NCI-H446 (cell line): ENCODE measurements around the gene RRP12.
"Not testable (repeated sequence)": the region's sequence is repeated elsewhere in the genome, so short reads cannot be mapped to it uniquely, and the experiment has no call there.

Experiments
- DNase-seq, 2 experiments: peaks; one replicate each; lab custom pipeline; 2025; lab: John Stamatoyannopoulos, UW

Gene RRP12

DNA sequence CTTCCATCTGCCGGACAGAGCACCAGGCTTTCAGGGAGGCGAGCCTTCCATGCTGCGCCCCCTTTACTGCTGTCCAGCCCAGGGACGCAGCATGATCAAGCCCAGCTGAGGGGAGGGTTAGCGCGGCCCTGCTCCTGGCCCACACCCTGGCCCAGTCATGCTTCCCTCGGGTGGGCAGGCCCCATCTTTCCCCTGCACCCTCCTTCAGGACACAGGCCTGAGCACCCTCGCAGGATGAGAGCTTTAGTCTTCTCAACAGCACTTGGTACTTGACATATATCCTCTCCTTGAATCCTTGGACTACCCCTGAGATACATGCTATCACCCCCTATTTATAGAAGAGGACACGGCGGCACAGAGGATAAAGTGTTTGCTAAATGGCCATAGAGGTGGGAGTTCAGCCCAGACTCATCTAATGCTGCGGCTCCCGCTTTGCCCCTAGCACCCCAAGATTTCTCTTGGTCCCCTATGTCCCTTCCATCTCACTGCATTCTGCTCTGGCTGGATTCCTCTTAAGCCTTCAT is 34.0 kb downstream of the RRP12 start:
- DNase-seq, result no peak

DNA sequence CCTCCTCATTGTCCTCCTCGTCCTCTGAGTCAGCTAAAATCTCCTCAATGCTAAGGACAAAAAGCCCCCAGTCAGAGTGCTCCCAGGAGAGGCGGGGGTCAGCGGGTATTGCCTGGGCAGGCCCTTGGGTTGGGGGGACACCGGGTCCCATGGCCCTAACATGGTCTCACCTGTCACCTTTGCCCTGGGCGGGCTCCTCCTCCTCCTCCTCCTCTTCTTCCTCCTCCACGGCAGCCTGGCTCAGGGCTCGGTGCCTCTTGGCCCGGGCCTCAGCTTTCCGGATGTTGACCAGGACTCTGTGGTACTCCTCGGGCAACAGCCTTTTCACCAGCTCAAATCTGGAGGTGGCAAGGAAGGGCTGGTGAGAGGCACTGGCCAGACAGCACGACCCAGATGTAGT is 34.6 kb downstream of the RRP12 start:
- DNase-seq, result no peak

DNA sequence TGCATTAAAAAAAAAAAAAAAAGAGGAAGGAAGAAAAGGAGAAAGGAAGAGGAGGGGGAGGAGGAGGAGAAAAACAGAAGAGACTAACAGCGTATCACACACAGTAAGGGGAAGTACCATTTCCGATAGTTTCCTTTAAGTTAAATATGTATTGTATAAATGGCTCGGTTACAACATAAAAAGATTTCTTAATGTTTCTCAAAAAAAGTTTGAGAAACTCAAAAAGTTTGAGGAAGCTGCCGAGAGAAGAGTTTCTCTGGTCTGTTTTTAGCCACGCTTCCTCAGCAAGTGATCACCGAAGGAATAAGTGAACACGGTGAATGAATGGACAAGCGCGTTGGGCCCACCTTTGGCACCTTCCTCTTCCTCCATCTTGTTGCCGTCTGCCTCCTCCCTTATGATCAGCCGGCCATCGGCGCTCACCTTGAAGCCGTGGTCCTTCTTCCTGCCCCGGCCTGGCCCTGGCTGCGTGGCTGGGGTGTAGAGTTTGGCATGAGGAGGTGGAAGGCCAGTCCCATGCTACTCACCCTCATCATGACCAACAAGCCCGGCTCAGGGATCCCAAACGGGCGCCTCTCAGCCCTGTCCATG is 35.3 kb downstream of the RRP12 start:
- DNase-seq, result no peak

DNA sequence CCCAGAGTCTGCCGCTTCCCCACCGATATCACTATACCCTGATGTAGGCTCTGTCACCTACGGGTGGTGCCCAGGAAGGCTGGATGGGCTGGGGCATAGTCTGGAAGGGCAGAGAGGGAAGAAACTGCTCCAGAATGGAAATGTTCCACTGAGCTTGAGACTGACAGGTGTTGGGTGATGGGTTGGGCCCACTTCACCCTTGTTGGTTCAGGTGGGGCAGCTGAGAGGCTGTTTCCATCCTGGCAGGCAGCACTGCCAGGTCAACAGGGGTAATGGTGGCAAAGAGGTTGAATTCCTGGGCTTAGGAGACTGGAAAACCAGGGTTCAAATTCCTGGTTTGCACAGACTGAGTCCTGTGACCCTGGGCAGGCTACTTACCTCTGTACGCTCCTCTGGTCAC is 38.1 kb downstream of the RRP12 start:
- DNase-seq, result no peak

DNA sequence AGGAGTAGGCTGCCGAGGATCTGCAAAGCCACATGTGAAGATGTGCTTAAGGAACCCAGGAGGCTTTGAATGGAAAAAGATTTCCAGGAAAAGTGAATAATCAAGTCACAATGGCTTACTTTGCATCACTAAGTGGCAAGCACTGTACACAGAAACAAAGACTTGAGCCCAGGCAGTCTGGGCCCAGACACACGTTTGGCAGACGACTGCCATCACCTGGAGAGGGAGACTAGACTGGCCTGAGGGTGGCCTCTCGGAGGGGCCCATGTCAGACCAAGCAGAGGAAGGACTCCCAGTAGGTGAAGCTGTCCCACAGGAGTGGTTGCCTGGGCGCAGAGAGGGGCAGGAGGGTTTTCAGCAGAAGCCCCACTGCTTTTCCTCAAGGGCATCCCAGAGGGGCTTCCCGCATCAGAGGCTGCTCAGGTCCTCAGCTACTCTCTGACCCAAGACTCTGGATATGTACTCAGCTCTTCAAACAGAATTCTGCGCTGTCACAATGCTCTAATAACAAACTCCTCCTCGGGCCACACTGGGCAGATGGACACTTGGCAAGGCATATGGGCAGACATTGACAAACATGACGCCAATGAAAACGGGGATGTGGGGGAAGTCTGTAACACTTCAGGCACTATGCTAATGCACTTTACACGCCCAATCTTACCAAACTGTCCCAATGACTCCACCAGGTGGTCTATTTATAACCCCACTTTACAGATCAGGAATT is 38.7 kb downstream of the RRP12 start:
- DNase-seq, result no peak

DNA sequence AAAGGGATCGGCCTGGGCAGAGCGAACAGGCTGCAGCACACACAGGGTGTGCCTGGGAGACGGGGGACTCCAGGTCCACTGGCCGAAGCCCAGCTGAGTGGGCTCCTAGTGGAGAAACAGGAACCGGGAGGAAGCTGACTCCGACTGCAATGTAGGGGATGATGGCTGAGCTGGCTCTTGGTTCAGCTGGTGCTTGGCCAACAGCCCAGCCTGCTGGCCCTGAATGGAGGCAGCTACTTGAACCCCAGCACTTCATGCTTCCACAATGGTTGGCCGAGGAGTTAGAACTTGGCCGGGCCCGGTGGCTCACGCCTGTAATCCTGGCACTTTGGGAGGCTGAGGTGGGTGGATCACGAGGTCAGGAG is 39.6 kb downstream of the RRP12 start:
- DNase-seq, result no peak

DNA sequence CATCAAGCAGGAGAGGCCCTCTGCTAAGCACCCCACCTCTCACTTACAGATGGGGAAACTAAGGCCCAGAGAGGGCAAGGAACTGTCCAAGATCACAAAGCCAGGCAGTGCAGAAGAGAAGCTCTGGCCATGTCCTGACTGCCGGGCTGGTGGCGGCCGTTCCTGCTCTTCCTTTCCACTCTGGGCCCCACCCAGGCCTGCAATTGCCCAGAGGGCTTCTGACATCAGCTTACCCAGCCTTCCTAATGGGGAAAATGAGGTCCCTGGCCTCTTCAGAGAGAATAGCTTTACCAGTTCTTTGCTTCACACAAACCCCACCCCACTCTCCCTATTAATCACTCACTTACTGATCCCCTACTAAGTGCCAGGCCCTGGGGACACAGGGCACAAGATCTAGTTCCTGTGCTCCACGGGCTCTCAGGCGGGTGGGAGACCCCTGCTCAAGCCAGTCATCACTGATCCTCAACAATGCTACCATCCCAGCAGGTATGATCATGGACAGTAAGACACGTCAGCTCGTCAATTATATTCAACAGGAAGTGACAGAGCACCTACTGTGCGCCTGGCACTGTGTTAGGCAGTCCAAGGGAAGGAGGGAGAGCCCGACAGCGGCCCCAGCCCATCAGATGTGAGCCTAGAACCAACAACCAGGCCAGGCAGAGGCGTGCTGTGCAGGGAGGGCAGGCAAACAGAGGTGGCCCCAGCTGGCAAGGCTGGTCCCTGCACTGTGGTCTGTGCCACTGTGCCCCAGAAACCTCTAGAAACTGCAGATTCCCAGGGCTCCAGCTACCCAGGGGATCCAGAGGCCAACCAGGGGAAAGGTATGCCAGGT is 40.2 kb downstream of the RRP12 start:
- DNase-seq, result no peak

DNA sequence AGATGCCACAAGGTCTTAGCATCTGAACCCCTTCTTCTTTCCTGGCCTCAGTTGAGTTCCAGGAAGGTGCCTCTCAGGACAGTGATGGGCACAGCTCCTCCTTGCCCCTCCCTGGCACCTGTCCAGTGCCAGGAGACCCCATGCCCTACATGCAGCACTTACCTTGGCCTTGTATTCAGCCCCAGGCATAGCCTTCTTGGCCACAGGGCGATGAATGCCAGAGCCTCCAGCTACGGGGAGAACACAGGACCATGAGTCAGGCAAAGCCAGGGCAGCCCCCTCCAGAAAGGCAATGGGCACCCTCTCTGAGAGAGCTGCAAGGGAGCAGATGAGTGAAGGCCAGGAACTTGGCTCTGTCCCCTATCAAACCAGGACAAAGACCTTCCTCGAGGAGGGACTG is 42.4 kb downstream of the RRP12 start:
- DNase-seq, result no peak

DNA sequence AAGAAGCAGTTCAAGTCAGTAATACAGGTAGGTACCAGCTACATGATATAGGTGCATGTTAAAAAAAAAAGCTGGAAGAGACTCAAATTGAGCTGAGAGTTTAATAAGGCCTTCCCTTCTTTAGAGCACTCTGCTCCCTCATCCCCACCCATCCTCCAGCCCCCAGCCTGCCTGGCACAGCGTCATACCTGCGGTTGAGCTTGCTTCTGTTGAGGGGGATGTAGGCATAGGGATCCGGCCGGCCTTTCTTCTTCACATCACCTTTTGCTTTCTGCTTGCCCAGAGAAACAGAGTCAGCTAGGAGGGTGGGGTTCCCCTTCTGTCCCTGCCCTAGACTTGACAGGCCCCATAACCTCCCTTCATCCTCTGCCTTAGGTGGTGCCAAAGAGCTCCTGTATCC is 42.8 kb downstream of the RRP12 start:
- DNase-seq, result no peak

DNA sequence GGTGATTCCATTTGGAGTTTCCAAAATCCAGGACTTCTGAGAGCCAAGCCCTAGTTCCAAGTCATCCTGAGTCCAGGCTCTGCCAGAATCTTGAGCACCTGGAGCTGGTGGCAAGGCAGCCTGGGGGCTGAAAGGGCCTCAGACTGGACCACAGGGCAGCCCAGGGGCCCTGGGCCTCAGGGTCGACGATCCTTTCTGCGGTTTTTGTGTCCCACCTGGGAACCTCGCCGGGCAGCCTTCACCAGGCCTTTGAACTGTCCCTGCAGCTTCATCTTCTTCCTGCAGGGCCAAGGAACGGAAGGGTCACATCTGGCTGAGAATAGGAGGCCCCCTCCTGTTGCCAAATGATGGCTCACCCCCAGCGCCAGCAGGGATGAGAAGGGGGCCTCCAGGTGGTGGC is 44.2 kb downstream of the RRP12 start:
- no peak for DNase-seq

DNA sequence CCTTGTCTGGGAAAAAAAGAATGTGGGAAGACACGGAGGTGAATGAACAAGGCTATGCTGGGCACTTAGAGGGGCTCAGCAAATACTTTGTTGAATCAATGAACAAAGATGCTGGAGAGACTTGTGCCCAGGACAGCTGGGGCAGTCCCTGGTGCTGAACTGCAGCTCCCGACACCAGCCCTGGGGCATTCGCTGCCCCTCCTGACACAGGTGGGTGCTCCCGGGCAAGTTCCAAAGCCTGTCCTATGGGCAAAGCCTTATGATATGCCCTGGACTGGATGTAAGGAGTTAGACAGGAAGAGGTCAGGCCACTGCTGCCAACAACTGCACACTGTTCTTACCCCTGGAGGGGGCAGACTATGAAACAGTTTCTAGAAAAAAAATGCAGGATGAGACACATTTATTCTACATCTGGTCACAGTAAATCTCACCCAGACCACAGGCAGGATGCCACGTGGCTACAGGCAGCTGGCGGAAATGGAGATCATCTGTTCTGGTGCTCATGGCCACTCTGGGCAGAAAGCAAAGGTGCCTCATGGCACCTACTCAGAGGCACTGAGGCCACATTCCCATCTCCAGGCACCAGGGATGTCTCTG is 44.7 kb downstream of the RRP12 start:
- no peak for DNase-seq

DNA sequence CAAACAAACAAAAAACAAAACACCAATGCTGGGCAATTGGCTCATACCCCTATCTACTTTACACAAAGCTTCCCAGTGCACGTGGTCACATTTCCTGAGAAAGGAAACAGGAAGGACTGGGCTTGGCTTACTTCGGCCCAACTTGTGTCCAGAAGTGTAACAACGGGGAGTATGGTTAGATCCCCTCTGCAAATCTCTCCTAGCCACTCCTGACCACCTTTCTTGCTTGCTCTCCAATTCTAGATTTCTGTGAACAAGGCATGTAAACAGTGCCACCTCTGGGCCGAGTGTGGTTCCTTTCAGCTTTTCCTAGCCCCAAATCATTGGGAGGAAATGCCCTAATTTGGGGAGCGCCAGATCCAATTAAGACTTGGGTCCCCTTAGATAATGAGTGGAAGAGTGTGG is 45.6 kb downstream of the RRP12 start:
- no peak for DNase-seq

DNA sequence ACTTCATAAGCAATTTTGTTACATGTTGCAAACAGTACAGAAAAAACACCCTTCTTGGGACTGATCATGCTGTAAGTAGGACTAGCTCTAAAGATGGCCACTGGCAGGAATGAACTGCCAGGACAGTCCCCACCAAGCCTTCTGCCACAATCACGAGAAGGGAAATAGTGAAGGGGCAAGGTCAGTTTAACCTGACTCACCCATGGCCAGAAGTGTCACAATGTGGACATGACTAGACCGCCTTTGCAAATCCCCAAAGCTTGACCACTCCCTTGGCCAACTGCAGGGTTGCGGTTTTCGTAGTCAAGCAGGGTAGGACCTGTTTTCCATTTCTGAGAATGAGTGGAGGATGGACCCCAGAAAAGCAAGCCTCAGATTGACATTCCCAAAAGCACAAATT is 47.2 kb downstream of the RRP12 start:
- DNase-seq, result no peak

DNA sequence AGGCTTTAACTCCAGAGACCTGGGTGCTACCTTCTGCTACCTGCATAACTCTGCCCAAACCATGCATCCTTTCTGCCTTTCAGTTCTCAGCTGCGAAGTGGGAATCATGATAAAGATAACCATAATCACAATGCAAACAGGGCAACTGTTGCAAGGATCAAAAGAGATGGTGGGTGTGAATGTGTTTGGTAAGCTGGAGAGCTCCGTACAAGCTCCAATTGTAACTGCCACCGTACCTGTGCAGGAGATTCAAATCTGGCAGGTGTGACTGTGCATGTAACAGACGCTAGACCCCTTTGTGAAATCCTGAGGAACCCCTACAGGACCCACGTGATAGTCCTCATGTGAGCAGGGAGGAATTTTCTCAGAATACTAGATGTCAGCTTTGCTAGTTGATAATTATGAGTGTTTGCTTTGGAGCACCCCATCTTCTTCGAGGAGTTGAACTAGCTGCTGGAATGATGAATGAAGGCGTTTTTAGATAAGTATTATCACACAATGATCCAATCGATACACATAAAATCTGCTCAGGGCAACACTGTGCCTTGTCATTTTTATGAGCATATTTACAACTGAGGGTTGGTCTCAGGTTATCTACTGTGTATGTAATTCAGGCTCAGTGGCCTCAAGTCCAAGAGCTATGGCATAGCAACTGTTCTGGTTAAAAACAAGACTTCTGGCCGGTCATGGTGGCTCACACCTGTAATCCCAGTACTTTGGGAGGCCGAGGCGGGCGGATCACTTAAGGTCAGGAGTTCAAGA is 51.2 kb downstream of the RRP12 start:
- no peak for DNase-seq

DNA sequence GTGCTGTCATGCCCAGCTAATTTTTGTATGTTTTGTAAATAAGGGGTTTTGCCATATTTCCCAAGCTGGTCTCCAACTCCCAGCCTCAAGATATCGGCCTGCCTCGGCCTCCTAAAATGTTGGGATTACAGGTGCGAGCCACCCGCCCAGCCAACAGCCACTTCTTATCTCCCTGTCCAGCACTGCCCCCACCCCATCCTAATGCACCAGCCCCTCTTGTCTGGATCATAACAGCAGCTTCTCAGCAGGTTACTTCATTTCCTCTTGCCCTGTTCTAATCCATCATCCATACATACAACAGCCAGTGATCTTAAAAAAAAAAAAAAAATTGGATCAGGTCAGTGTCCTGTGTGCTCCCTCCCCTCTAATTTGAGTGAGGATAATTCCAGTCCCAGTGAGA is 53.8 kb downstream of the RRP12 start:
- DNase-seq, result no peak

DNA sequence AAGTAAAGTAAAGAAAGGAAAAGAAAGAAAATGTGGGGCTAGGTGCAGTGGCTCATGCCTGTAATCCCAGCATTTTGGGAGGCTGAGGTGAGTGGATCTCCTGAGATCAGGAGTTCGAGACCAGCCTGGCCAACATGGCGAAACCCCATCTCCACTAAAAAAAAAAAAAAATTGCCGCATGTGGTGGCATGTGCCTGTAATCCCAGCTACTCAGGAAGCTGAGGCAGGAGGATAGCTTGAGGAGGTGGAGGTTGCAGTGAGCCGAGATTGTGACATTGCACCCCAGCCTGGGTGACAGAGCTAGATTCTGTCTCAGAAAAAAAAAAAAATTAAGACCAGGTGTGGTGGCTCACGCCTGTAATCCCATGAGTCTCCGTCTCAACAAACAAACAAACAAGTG is 57.5 kb downstream of the RRP12 start:
- not testable (repeated sequence) for DNase-seq

DNA sequence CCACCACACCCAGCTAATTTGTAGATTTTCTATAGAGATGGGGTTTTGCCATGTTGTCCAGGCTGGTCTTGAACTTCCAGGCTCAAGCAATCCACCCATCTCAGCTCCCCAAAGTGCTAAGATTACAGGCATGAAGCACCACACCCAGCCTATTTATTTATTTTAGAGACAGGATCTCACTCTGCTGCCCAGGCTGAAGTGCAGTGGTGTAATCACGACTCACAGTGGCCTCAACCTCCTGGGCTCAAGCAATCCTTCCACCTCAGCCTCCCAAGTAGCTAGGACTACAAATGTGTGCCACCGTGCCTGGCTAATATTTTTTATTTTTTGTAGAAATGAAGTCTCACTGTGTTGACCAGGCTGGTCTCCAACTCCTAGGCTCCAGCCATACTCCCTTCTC is 59.7 kb downstream of the RRP12 start:
- DNase-seq, result no peak

DNA sequence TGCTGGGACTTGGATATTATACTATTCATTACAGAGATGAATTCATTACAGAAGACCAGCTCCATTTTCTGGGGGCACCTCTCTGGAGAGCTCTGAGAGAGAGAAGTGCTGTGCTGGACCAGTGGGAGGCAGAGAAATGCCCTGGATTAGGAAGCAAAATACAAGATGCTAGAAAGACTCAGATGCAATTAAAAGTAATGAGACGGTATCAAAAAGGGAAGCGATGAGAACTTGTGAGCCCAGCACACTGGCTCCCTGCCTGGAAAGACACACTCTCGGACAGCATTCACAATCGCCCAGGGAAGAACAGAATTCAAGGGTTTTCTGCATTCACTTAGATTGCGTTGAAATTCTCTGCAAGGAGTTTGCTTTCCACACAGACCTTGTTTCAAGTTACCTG is 63.1 kb downstream of the RRP12 start:
- DNase-seq, result no peak

DNA sequence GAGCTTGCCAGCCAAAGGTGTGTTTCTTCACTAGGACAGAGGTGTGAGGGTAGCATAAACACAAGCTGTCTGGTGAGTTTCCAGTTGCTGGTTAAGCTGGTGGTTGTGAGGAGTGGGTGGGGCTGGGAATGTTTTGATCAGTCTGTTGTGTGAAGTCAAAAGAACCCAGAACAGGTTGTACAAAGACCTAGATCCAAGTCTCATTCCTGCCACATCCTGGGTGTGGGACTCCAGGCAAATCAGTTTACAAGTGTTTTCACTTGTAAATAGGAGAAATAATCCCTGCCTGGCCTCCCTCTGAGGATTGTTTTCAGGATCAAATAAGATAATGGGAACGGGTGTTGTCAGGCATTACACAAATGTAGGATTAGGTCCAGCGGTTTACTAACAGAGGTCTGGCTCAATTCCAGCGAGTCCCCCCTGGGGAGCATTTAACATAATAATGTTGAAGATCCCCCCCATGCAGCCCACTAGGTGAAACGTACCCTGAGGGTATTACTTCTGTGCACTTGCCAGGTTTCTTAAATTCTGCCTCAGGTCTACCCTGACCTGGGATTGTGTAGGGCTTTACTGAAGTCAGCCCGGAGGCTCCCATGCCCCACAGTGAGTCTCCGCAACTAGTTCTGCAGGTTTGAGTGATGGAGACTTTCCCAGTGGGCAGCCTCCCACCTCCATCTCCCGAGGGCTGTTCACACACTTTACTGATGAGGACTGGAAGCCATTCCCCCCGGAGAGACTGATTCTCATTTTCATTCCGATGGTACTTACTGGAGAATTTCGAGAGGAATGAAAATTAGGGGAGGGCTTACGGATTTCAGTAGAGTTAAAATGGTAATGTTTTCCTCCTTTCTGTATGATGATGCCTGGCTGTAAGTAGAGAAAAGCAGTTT is 64.0 kb downstream of the RRP12 start:
- DNase-seq, result no peak

DNA sequence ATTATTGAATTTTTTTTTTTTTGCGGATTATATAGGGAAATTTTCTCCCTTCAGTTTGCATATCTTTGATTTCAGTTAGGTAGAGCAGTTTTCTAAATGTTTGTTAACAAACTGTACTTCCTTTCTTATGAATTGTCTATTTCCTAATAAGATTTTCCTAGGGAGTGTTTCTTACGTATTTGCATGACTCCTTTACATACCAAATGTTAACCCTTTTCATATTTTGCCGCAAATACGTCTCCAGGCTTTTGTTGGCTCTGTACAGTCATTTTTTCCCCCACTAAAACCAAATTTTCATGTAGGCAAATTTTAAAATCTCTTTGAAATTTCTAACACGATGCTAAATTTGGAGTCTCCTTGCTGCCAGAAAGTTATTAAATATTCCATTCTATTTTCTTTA is 64.7 kb downstream of the RRP12 start:
- DNase-seq, result no peak

DNA sequence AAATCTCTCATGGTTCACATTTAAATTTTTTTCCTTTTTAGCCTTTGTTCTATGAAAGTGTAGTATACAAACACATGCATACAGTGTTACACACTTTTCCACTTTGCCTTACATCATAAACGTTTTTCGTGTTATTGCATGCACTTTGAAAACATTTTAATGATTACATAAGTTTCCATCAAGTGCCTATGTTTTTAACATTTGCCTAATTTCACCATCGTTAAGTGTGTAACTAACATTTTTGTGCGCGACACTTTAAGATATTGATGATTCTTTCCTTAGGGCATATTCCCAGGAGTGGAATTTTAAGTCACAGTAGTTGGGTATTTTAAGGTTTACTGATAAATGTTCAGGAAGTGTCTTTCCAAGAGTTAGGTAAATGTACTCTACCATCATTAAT is 65.1 kb downstream of the RRP12 start:
- DNase-seq, result no peak
